Endodermal cell (in vitro differentiated cells): Measurements from ENCODE around the gene ARHGDIA. TPM values are rescaled to one million over a fixed set of nuclear protein-coding genes. Genes with fewer than 3 reads are reported as not detected.

ENCODE experiments used
- DNase-seq: peaks from one replicate; pipeline ENCODE4 v3.0.0-alpha.2; 2017
- H3K27ac ChIP-seq: 2 replicates; pipeline ENCODE4 v1.5.1; 2013; ENCODE audit warnings: mild to moderate bottlenecking, low read depth, low read length, moderate library complexity
- H3K27me3 ChIP-seq: 2 replicates; pipeline ENCODE4 v1.6.1; 2013; ENCODE audit warnings: mild to moderate bottlenecking, low read length, moderate library complexity; ENCODE audit not compliant: insufficient read depth, control insufficient read depth, poor library complexity, severe bottlenecking
- H3K36me3 ChIP-seq: 2 replicates; pipeline ENCODE4 v1.7.0; 2013; ENCODE audit warnings: mild to moderate bottlenecking, low read length, moderate library complexity; ENCODE audit not compliant: control insufficient read depth, insufficient read depth
- H3K4me1 ChIP-seq: one replicate; pipeline ENCODE4 v1.7.0; 2013; ENCODE audit warnings: low read length; ENCODE audit not compliant: control insufficient read depth, insufficient read depth
- H3K4me3 ChIP-seq: 2 replicates; pipeline ENCODE4 v1.5.1; 2013; ENCODE audit warnings: mild to moderate bottlenecking, low read length, moderate library complexity
- H3K9ac ChIP-seq: 2 replicates; pipeline ENCODE4 v1.6.1; 2013; ENCODE audit warnings: mild to moderate bottlenecking, low read length, moderate library complexity; ENCODE audit not compliant: poor library complexity, severe bottlenecking; ENCODE audit errors: extremely low read depth
- H3K9me3 ChIP-seq: 2 replicates; pipeline ENCODE4 v1.6.1; 2013; ENCODE audit warnings: mild to moderate bottlenecking, low read length, moderate library complexity; ENCODE audit not compliant: control insufficient read depth
- H3K27ac Mint-ChIP-seq: 2 replicates; pipeline ENCODE4 v1.8.0; 2020; ENCODE audit warnings: mixed read lengths
- H3K27me3 Mint-ChIP-seq: 2 replicates; pipeline ENCODE4 v1.8.0; 2021; ENCODE audit warnings: mild to moderate bottlenecking, mixed read lengths; ENCODE audit not compliant: insufficient read depth
- H3K36me3 Mint-ChIP-seq: 2 replicates; pipeline ENCODE4 v1.8.0; 2020; ENCODE audit warnings: low read depth, mixed read lengths
- H3K4me1 Mint-ChIP-seq: 2 replicates; pipeline ENCODE4 v1.8.0; 2020; ENCODE audit warnings: mixed read lengths
- H3K4me3 Mint-ChIP-seq: 2 replicates; pipeline ENCODE4 v1.8.0; 2020; ENCODE audit warnings: mild to moderate bottlenecking, moderate library complexity, mixed read lengths
- H3K9me3 Mint-ChIP-seq: 2 replicates; pipeline ENCODE4 v1.8.0; 2020; ENCODE audit warnings: mild to moderate bottlenecking, mixed read lengths
- CTCF ChIP-seq: fragments of 200-600 bp; sonication (generic); conservative IDR thresholded peaks from 2 replicates; pipeline ENCODE4 v1.5.0; 2021; ENCODE audit warnings: antibody characterized with exemption, mild to moderate bottlenecking
- WGBS, 2 experiments: methylation state at CpG; one replicate each; pipeline versions ENCODE4 v1.1.5 to v1.1.7; 2013; ENCODE audit warnings: missing lambda C conversion rate in 2 of 2, mixed read lengths in 1 of 2; ENCODE audit not compliant: insufficient coverage in 1 of 2, insufficient read length in 1 of 2; 5-methylcytosine and 5-hydroxymethylcytosine counted together
- total RNA-seq, 2 donors: library from RNA; stranded (reverse); fragmentation: NEBNext Ultra II Directional in 1 of 2; extraction: Animal tissue kit (Norgen Biotek cat#: 25700) in 1 of 2; gene quantifications; 2 replicates in 1 of 2; 3 replicates in 1 of 2; pipeline ENCODE4 v1.2.1, GENCODE V29; 2021

Gene ARHGDIA
- total RNA-seq, 2 donors from 2014 or later, result 240 to 254 TPM

- no peaks in the 10 kb centered on the region for H3K4me1 ChIP-seq
- H3K9me3 ChIP-seq, result no peaks in the 10 kb centered on the region
- Mint-ChIP-seq H3K27me3 (peaks cover 7% of the 10 kb centered on the region), H3K9me3 (no peaks in the 10 kb centered on the region), H3K27ac (no peak overlapping the region), H3K4me1 (no peaks in the 10 kb centered on the region), H3K36me3 (peaks cover 7% of the 10 kb centered on the region), H3K4me3 (no peak overlapping the region)
- no peak overlapping the region for H3K9ac ChIP-seq
- no peaks in the 10 kb centered on the region for H3K36me3 ChIP-seq
- WGBS, 2 experiments, result 68 to 69% methylated on average over 3 to 10 of the region's 13 CpGs
- DNase-seq, result no peak
- TF ChIP-seq CTCF, result no peak
- H3K27ac ChIP-seq, result no peak overlapping the region
- H3K27me3 ChIP-seq, result no peaks in the 10 kb centered on the region
- no peak overlapping the region for H3K4me3 ChIP-seq
Measured at GRCh38 chr17:81819708-81820107, 51.4 kb downstream of the ARHGDIA start.

GRCh38 chr17:81817758-81818147 lies 53.4 kb downstream of the ARHGDIA start:
- Histone ChIP-seq H3K4me1 (no peaks in the 10 kb centered on the region), H3K9ac (no peak overlapping the region), H3K27me3 (no peaks in the 10 kb centered on the region), H3K9me3 (no peaks in the 10 kb centered on the region), H3K4me3 (no peak overlapping the region), H3K36me3 (no peaks in the 10 kb centered on the region), H3K27ac (no peak overlapping the region)
- H3K27me3 Mint-ChIP-seq, result peaks cover 7% of the 10 kb centered on the region
- H3K4me3 Mint-ChIP-seq, result no peak overlapping the region
- H3K27ac Mint-ChIP-seq, result no peak overlapping the region
- no peaks in the 10 kb centered on the region for H3K9me3 Mint-ChIP-seq
- WGBS, 2 experiments, result 59 to 79% methylated on average over 5 to 7 of the region's 7 CpGs
- peaks cover 2% of the 10 kb centered on the region for H3K36me3 Mint-ChIP-seq
- no peaks in the 10 kb centered on the region for H3K4me1 Mint-ChIP-seq
- no peak for DNase-seq
- no peak for TF ChIP-seq CTCF

Other genes starting within 250 kb of the ARHGDIA start
- gene NPLOC4, start 234.2 kb downstream of the ARHGDIA start, total RNA-seq, result 100 to 1,000 TPM; 113 to 118 TPM
- 1 to 10 TPM; 1.3 to 1.8 TPM for gene TSPAN10, start 234.1 kb downstream of the ARHGDIA start, total RNA-seq
- gene PDE6G, start 214.8 kb downstream of the ARHGDIA start, total RNA-seq, result 1 to 10 TPM; 3.2 to 4.3 TPM
- 10 to 100 TPM; 30.2 to 36.5 TPM for gene OXLD1, start 204.7 kb downstream of the ARHGDIA start, total RNA-seq
- 10 to 100 TPM; 35.8 to 44.2 TPM for gene CCDC137, start 204.6 kb downstream of the ARHGDIA start, total RNA-seq
- 10 to 100 TPM; 41.2 to 47.8 TPM for gene ARL16, start 187.5 kb downstream of the ARHGDIA start, total RNA-seq
- 100 to 1,000 TPM; 114 to 130 TPM for gene HGS, start 187.3 kb downstream of the ARHGDIA start, total RNA-seq
- 100 to 1,000 TPM in 1 of 2 donors, 10 to 100 TPM in 1; 99.4 to 105 TPM for gene MRPL12, start 168.0 kb downstream of the ARHGDIA start, total RNA-seq
- gene SLC25A10, start 159.1 kb downstream of the ARHGDIA start, total RNA-seq, result 10 to 100 TPM; 24.8 to 37.6 TPM
- 1 to 10 TPM in 1 of 2 donors, not detected in 1; 4.0 TPM for gene GCGR, start 67.2 kb downstream of the ARHGDIA start, total RNA-seq
- 100 to 1,000 TPM; 164 to 183 TPM for gene MCRIP1, start 38.0 kb downstream of the ARHGDIA start, total RNA-seq
- not detected for gene PPP1R27, start 36.3 kb downstream of the ARHGDIA start, total RNA-seq
- 100 to 1,000 TPM; 493 to 535 TPM for gene P4HB, start 10.8 kb downstream of the ARHGDIA start, total RNA-seq
- gene ALYREF, start 20.2 kb upstream of the ARHGDIA start, total RNA-seq, result 100 to 1,000 TPM; 154 to 170 TPM
- gene ANAPC11, start 20.4 kb upstream of the ARHGDIA start, total RNA-seq, result 100 to 1,000 TPM; 161 to 195 TPM
- gene NPB, start 30.9 kb upstream of the ARHGDIA start, total RNA-seq, result 1 to 10 TPM; 3.3 to 3.7 TPM
- gene PCYT2, start 40.1 kb upstream of the ARHGDIA start, total RNA-seq, result 10 to 100 TPM; 66.8 to 70.9 TPM
- 10 to 100 TPM; 21.8 to 22.1 TPM for gene SIRT7, start 46.8 kb upstream of the ARHGDIA start, total RNA-seq
- 10 to 100 TPM; 39.9 to 54.1 TPM for gene MAFG, start 56.4 kb upstream of the ARHGDIA start, total RNA-seq
- gene PYCR1, start 66.0 kb upstream of the ARHGDIA start, total RNA-seq, result 100 to 1,000 TPM; 104 to 107 TPM
- not detected for gene MYADML2, start 75.9 kb upstream of the ARHGDIA start, total RNA-seq
- gene NOTUM, start 89.8 kb upstream of the ARHGDIA start, total RNA-seq, result 10 to 100 TPM; 12.5 to 26.3 TPM
- 10 to 100 TPM; 50.8 to 65.4 TPM for gene ASPSCR1, start 106.3 kb upstream of the ARHGDIA start, total RNA-seq
- gene CENPX, start 151.5 kb upstream of the ARHGDIA start, total RNA-seq, result 10 to 100 TPM; 80.0 to 85.0 TPM
- 10 to 100 TPM; 35.1 to 38.9 TPM for gene LRRC45, start 152.0 kb upstream of the ARHGDIA start, total RNA-seq
- 10 to 100 TPM; 45.7 to 53.9 TPM for gene RAC3, start 160.3 kb upstream of the ARHGDIA start, total RNA-seq
- 10 to 100 TPM; 73.8 to 83.6 TPM for gene DCXR, start 166.4 kb upstream of the ARHGDIA start, total RNA-seq
- 10 to 100 TPM; 46.3 to 54.5 TPM for gene RFNG, start 180.5 kb upstream of the ARHGDIA start, total RNA-seq
- 100 to 1,000 TPM; 152 to 153 TPM for gene GPS1, start 180.6 kb upstream of the ARHGDIA start, total RNA-seq
- gene DUS1L, start 194.5 kb upstream of the ARHGDIA start, total RNA-seq, result 100 to 1,000 TPM in 1 of 2 donors, 10 to 100 TPM in 1; 85.3 to 108 TPM
- gene FASN, start 226.9 kb upstream of the ARHGDIA start, total RNA-seq, result 100 to 1,000 TPM; 371 to 498 TPM